HG03108 (cell line): Measurements from ENCODE around the gene CWF19L1.
A peak's percentile ranks its signal among the peaks of the same experiment; 100 is the strongest.
"Not testable (repeated sequence)": the region's sequence is repeated elsewhere in the genome, so short reads cannot be mapped to it uniquely, and the experiment has no call there.

ENCODE experiments used
- ATAC-seq: cut with Tn5 transposase; IDR thresholded peaks from one replicate; pipeline ENCODE4 v1.9.1; 2021; ENCODE audit warnings: moderate library complexity; ENCODE audit not compliant: unreplicated experiment

CWF19L1 gene

DNA sequence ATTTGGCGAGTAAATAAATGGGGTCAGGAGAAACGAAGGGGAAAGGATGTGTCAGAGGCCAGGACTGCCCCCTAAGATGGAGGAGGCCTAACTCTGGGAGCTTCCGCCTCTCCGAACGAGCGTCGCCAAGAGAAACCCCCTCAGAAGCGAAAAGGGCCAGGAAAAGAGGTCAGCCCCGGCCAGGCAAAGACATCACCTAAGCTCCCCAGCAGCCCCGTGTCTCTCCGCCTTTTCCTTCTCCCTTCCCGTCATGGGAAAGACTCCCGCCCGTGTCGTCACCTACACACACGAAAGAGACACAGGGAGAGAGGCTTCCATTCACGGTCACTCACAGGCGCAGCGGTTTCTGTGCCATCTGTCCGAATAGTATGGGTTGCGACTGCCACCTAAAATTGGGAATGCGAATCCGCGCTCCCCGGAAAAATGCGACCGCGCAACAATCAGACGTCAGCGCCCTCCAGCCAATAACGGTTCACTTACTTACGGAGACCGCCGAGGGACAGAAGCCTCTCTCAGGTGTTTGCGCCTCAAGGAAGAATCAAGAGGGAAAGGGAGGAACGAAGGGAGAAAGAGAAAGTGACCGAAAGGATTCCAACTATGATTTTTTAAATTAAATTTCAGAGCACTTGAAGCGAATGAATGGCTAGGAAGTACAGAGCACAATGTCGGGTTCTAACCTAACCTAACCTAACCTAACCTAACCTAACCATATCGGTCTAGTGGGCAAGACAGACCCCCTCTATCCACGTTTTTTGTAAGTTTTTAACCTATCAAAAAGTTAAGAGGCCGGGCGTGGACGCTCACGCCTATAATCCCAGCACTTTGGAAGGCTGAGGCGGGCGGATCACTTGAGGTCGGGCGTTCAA is at the start of gene CWF19L1:
TSS of gene CWF19L1 (minus strand) at position 400 of the 866 bp plus-strand sequence. CDS start at position 355, 45 bp downstream.
- peak; percentile 70 for ATAC-seq

DNA sequence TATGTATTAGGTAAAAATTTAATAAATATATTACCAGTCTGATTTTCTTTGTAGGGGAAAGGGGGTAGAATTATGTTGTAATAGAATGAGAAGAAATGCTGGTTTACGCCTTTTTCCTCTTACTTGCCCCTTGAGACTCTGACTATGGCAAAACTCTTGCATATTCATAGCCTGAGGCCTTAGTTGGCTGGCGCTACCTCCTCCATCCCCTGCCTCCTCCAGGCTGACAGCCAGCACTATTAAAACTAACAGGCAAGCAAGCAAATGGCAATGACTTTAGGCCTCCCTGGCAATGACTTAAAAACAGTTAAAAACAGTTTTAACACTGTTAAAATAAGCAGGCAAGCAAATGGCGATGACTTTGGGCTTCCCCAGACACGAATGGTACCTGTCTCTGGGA is 48.2 kb upstream of the CWF19L1 start:
- ATAC-seq, result no peak

DNA sequence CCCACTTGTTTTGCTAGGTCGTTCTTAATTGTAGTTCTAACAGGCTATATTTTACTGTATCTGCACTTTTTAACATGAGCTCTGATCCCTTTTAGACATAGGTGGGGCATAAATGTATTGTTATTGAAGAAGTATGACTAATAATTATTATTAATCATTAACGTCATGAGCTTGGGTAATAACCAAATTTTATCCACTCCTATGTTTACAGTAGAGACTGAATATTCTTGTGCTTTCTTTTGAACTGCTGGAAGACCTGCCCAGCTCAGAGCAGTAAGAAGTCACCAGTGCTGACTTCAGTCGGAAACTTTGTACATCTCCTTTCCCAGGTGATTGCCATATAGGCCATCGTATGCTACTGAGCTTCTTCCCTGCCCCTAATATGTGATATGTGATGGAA is 43.9 kb upstream of the CWF19L1 start:
- no peak for ATAC-seq

DNA sequence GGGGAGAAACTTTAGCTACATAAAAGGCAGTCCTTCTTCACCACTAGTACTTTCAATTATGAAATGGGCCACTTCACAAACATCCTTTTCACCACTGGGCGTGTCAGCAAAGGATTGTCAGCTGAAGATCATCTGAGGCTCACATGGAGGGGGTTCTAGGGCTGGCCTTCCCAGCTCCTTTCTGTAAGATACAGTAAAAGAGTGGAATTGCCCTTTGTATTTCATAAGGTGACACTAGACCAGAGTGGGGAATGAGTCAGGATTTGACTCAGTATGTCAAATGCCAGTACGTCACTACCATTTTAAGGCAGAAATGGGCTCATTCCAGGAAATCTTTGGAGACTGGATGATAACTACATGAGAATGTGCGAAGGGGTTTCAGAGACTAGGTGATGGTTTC is 40.2 kb upstream of the CWF19L1 start:
- no peak for ATAC-seq

DNA sequence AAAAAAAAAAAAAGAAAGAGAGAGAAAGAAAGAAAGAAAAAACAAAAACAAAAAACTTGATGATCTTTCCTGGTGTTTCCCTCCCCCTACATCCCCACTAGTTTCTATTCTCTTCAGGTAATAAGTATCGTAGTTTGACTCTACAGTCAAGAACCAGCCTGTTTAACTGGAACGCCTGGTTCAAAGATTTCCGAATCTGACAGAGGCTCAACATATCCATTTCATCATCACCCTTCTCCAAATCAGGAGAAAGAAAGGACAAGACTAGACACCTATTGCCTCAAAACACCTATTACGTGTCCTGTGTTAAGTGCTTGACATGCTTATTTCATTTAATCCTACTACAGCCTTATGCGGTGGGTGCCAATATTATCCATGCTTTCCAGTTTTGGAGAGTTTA is 39.4 kb upstream of the CWF19L1 start:
- ATAC-seq, result no peak

DNA sequence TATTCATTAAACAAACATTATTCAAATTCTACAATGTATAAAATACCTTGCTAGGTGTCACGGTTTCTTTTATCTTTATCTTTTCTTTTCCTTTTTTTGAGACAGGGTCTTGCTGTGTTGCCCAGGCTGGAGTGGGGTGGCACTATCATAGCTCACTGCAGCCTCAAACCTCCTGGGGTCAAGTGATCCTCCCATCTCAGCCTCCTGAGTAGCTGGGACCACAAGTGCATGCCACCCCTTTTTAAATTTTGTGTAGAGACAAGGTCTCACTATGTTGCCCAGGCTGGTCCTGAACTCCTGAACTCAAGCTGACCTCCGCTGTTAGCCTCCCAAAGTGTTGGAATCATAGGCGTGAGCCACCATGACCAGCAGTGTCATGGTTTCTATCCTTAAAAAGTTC is 37.0 kb upstream of the CWF19L1 start:
- no peak for ATAC-seq

DNA sequence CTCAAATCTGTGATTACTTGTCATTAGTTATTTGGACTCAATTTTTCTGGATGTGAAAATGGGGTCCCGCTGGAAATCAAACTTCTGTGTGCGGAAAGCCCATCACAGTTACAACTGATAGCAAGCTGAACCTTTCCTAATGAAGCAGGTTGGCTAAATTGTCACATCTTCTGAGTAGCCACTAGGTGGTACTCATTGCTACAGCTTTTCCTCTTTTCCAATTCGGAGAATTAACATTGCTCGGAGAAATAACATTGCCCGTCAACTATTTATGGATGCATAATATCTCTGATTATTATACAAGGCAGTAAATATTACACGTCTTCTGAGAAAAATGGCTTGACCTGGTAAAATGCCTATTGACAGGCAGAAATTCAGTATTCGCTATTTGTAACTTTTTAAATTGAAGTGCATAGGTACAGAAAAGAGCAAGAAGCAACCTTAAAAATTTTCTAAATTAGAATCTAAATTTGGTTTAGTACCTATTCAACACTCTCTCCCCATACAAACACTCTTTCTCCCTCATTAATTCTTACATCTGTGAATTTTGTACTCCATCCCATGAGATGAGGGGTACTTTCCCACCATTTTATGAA is 36.4 kb upstream of the CWF19L1 start:
- no peak for ATAC-seq

DNA sequence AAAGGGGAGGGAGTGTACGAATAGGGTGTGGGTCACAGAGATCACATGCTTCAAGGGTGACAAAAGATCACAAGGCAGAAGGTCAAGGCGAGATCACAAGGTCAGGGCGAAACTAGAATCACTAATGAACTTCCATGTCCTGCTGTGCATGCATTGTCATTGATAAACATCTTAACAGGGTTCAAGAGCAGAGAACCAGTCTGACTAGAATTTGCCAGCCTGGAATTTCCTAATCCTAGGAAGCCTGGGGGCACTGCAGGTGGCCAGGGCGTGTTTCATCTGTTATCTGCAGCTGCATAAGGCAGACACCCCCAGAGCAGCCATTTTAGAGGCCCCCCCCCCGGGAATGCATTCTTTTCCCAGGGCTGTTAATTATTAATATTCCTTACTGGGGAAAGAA is 33.7 kb upstream of the CWF19L1 start:
- not testable (repeated sequence) for ATAC-seq

DNA sequence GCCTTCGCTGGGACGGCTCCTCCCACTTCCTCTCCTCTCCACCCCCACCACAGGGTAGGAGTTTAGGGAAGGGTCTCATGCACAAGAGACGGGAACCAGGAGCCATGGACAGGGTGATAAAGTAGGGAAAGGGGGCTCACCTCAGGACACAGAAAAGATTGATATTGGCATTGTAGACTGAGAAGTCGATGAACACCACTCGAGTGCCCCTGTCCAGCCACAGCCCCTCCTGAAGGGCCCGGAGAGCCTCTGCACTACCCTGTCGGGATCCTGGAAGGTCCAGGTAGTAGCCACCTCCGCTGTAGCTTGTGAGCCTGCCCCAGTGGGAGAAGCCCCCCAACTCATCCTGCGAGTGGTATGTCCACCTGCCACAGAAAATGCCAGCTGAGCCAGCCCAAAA is 29.8 kb upstream of the CWF19L1 start:
- no peak for ATAC-seq

DNA sequence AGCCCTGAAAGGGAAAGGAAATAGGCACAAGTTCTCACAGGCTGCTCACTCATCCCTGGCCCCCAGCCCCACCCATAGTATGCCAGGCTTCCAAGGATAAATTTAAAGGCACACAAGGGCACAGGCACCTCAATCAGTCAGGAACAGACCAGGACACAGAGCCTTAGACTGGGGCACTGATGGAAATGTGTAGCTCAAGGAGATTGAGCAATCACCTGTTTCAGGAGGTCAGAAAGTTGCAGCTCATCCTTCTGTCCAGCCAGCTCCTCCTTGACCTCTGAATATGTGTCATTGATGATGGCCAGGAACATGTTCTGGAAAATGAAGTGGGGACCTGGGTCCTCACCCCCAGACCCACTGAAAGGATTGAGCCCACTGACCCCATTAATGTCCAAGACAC is 25.6 kb upstream of the CWF19L1 start:
- ATAC-seq, result no peak

DNA sequence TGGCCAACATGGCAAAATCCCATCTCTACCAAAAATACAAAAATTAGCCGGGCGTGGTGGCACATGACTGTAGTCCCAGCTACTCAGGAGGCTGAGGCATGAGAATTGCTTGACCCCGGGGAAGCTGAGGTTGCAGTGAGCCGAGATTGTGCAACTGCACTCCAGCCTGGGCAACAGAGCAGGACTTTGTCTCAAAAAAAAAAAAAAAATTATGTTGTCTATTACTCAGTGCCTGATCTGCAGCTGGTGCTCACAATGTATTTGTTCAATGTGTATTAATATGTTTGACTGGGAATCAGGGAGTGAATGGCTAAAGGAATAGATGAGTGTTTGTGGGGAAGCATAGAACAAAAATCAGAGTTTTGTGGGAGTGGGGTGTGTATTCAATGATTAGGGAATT is 24.9 kb upstream of the CWF19L1 start:
- not testable (repeated sequence) for ATAC-seq

DNA sequence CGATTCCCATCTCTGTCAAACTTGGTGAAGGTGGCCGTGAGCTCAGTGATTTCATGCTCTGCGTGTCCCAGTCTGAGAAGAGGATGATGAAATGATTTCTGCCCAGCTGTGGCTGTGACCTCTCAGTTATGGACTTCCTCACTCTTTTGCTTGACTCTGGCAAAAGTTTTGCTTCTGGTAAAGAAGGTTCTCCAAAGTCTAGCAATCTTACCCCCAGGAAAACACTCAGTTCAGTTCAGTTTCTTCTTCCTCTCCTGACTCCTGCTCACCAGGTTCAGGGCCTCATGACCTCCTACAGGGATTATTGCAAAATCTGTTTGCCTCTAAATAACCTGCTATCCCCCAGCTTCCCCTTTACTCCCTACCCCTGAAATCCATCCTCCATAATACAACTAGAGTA is 23.9 kb upstream of the CWF19L1 start:
- ATAC-seq, result no peak

DNA sequence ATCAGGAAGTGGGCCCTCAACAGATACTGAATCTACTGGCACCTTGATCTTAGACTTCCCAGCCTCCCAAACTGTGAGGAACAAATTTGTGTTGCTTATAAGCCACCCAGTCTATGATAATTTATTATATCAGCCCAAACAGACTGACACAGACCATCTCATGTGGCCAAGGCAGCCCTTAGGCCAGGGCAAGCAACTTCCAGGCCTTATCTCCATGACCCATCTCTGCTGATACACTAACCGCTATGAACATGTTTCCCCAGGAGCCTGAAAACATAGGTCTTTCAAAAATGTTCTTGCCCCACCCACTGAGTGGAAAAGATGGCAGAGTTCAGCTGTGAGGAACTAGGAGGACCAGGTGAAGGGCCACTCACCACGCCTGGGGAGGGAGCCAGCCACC is 22.2 kb upstream of the CWF19L1 start:
- ATAC-seq, result no peak

DNA sequence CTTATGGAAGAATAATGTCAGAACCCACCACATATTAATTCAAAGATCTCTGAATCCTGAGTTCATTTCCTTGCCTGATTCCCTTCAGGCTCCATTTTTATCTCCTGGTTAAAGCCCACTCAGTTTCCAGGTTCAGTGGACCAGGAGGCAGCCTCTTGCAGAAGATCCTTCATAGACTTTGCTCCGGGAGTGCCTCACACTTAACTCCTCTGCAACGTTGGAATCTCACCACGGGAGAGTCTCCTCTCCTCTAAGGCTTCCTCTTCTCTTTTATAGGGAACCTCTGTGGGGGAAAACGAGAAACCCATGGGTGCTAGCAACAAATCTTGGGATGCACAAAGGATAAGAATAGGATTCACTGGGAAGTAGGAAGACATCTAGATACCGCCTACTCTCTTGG is 20.8 kb upstream of the CWF19L1 start:
- ATAC-seq, result no peak

DNA sequence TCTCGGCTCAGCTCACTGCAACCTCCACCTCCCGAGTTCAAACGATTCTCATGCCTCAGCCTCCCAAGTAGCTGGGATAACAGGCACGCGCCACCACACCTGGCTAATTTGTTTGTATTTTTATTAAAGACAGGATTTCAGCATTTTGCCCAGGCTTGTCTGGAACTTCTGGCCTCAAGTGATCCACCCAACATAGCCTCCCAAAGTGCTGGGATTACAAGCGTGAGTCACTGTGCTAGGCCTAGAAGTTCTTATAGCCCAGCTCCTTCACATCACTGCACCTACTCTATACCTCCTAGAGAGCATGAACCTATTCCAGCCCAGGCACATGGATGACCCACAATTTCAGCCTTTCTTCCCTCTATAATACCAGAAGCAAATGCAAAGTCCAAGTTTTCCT is 20.3 kb upstream of the CWF19L1 start:
- ATAC-seq, result no peak

DNA sequence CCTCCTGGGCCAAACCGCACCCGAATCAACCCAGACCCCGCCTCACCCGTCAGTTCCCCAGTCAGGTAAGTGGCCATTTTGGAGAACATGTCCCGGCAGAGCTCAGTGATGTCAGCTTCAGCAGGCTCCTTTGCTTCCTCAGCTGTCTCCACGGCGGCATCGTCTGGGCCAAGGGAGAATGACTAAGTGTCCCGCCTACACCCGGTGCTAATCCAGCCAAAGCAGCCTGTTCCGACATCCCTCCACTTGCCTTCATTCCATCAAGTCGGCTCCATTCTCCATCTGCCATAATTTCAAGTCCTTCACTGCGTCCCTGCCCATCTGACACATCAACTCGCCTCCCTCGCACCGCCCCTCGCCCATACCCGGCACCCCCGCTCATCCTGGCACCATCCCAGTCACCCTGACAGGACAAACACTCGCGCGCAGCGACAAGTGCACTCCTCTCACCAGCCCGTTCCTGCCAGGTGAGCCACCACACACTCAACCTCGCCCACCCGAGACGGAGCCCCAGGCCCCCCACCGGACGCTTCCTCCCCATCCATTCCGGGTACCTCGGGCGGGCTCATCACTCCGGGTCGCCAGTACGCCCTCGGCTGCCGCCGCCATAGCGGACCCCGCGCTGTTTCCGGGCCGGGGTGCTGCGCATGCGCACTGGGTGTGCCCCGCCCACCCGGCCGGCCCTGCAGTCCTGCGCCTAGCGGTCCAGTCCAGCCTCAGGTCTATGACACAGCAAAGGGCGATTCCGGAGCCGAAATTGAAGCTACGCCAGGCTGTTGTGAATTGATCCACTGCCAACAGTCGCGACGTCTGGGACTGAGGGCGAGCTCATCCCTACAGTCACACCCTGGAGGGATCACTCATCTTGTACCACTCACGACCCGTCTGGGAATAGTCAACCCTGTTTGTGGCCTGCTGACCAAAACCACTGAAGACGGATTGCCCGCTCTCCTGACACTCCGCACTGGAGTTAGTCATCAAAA is 18.9 kb upstream of the CWF19L1 start, which contains the start of gene BLOC1S2:
TSS of gene BLOC1S2 (minus strand) at position 630 of the 983 bp plus-strand sequence. CDS start at position 609, 21 bp downstream.
- ATAC-seq, result peak; percentile 82

DNA sequence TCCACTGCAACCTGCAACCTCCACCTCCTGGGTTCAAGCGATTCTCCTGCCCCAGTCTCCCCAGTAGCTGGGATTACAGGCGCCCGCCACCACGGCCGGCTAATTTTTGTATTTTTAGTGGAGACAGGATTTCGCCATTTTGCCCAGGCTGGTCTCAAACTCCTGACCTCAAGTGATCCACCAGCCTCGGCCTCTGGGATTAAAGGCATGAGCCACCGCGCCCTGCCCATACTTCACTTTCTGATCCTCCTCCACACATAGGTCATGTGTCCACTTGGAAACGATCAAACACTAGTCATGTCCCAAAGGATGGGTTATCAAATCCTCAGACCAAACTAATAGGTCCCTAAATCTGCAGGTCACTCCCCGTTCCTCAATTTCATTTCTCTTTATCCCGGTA is 17.9 kb upstream of the CWF19L1 start:
- not testable (repeated sequence) for ATAC-seq

DNA sequence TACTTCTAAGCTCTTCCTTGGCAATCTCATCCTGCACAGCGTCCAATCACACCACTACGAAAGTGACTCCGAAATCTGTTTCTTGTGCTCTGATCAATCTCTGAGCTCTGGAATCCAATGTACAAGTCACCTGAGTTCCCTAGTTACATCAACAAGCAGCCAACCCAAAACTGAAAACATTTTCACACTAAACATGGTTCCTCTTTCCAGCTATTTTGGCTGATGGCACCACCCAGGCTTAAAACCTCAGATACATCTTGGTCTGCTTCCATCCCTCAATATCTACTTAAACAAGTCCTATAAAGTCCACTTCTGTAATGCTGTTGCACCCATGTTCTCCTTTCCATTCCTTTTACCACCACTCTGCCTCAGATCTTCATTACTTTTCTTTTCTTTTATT is 15.5 kb upstream of the CWF19L1 start:
- ATAC-seq, result no peak

DNA sequence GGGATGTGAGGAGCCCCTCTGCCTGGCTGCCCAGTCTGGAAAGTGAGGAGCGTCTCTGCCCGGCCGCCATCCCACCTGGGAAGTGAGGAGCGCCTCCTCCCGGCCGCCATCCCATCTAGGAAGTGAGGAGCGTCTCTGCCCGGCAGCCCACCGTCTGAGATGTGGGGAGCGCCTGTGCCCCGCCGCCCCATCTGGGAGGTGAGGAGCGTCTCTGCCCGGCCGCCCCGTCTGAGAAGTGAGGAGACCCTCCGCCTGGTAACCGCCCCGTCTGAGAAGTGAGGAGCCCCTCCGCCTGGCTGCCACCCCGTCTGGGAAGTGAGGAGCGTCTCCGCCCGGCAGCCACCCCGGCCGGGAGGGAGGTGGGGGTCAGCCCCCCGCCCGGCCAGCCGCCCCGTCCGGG is 9.5 kb upstream of the CWF19L1 start:
- not testable (repeated sequence) for ATAC-seq

DNA sequence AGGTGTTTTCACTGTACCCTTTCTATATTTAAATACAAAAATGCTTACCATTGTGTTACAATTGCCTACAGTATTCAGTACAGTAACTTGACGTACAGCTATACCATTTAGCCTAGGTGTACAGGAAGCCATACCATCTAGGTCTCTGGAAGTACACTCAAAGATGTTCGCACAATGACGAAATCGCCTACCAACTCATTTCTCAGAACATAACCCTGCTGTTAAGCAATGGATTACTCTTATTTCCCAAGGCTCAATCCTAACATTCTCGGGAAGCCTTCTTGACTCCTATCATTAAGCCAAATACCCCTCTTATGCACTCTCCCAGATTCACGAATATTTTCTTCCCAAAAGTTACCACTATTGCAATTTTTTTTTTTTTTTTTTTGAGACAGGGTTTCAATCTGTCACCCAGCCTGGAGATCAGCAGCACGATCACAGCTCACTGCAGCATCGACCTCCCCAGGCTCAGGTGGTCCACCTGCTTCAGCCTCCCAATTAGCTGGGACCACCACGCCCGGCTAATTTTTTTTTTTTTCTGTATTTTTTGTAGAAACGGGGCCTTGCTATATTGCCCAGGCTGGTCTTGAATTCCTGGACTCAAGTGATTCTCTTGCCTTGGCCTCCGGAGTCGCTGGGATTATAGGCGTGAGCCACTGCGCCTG is 1.5 kb downstream of the CWF19L1 start:
- no peak for ATAC-seq

DNA sequence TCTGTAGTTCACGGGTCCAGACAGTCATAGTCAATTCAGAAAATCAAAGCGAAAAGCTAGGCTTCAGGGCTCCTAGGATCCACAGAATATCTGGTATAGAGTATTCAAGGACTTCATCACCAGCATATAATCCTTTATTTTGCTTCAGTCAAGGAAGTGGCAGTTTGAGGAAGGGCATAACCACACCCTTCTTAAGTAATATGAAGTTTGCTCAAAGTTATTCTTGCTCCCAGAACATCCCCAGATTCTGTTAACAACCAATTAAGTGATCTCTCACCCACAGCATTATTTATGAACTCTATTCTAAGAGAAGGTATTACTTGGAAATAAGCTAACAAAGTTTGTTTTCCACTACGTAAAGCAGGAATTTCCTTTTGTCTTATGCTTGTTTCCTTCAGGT is 13.2 kb downstream of the CWF19L1 start:
- no peak for ATAC-seq
